Mucosa of descending colon (tissue), 3 donors: ENCODE measurements around the gene LRP4. TPM values are rescaled to one million over a fixed set of nuclear protein-coding genes. Genes with fewer than 3 reads are reported as not detected.

ENCODE experiments used
- ATAC-seq: fragments of 200-7000 bp; cut with Tn5 transposase; one replicate; pipeline ENCODE4 v1.9.1; 2020; ENCODE audit warnings: mild to moderate bottlenecking, moderate library complexity
- DNase-seq, 3 donors: peaks; one replicate each; pipeline ENCODE4 v3.0.0-alpha.2; 2020
- H3K36me3 ChIP-seq: fragments of 200-600 bp; one replicate; pipeline ENCODE4 v1.8.0; 2021; ENCODE audit warnings: low read depth, mild to moderate bottlenecking
- H3K4me1 ChIP-seq: fragments of 200-600 bp; one replicate; pipeline ENCODE4 v1.8.0; 2021; ENCODE audit warnings: low read depth, mild to moderate bottlenecking
- H3K4me3 ChIP-seq: fragments of 200-600 bp; one replicate; pipeline ENCODE4 v1.8.0; 2021; ENCODE audit warnings: mild to moderate bottlenecking
- H3K9me3 ChIP-seq: fragments of 200-600 bp; one replicate; pipeline ENCODE4 v1.8.0; 2021; ENCODE audit warnings: mild to moderate bottlenecking
- intact Hi-C, 2 donors: fragments of 100-400 bp; cut with DNase I in 1 of 2; cut with micrococcal nuclease in 1 of 2; formaldehyde crosslinking; loops; one replicate each; pipeline versions ENCODE4 v1.11.0 to v1.11.1; 2022; cut with DNase I, micrococcal nuclease
- total RNA-seq, 3 donors: library from RNA; stranded (reverse); fragmentation: NEBNext Ultra II Directional in 2 of 3; extraction: Animal tissue kit (Norgen Biotek cat#: 25700) in 2 of 3; gene quantifications; one replicate each; pipeline versions ENCODE4 v1.2.1 to v1.2.4, GENCODE V29; 2021 to 2023
- TF ChIP-seq, protein P1 (sequence below): fragments of 200-600 bp; IDR thresholded peaks from one replicate; pipeline ENCODE4 v1.8.0; 2022; ENCODE audit warnings: antibody characterized with exemption, mild to moderate bottlenecking
- donor health status: DM: no; HTN: no; CAD: no; lungs with moderate emphysema.
- donor health status: DM: no; HTN: no; CAD: no.
- donor health status: DM: no; HTN: yes; CAD: no.

LRP4 gene
- total RNA-seq, 3 donors from 2014 or later = 19.7 to 50.0 (median 35.3) TPM

DNA sequence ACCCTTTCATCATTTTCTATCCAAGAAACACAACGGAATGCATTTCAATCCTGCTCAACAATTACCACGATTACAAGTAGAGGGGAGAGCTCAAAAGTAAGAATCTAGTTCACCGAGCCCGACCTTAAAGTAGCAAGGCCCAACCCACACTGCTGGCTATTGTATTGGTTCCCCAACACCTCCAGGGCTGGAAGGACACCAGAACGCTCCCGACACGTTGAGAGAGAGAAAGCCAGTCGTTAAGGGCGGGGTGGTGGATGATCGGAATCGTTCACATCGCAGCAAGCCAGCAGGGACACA, 73.0 kb downstream of the LRP4 start:
- TF ChIP-seq, protein P1, sequence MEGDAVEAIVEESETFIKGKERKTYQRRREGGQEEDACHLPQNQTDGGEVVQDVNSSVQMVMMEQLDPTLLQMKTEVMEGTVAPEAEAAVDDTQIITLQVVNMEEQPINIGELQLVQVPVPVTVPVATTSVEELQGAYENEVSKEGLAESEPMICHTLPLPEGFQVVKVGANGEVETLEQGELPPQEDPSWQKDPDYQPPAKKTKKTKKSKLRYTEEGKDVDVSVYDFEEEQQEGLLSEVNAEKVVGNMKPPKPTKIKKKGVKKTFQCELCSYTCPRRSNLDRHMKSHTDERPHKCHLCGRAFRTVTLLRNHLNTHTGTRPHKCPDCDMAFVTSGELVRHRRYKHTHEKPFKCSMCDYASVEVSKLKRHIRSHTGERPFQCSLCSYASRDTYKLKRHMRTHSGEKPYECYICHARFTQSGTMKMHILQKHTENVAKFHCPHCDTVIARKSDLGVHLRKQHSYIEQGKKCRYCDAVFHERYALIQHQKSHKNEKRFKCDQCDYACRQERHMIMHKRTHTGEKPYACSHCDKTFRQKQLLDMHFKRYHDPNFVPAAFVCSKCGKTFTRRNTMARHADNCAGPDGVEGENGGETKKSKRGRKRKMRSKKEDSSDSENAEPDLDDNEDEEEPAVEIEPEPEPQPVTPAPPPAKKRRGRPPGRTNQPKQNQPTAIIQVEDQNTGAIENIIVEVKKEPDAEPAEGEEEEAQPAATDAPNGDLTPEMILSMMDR = no peak
- DNase-seq = no peak
- intact Hi-C loops = no loop called here

DNA sequence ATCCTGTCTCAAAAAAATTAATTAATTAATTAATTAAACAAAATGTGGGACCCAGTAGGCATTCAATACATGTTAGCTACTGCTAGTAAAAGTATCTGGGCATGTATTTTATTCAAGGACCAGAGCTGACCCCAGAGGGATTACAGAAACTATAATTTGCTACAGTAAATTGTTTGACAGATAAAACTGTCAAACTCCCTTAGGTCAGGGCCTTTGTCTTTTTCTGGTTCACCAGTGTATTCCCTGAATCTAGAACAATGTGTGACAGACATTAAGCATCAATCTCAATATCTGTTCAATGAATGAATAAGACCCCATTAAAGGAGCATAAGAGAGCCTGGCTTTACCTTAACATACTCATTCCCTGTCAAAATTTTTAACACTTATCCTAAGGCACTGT, 78.2 kb downstream of the LRP4 start:
- intact Hi-C loops = no loop called here
- no peaks in the 10 kb centered on the region for H3K36me3 ChIP-seq
- no peaks in the 10 kb centered on the region for H3K9me3 ChIP-seq
- TF ChIP-seq, protein P1 = no peak
- ATAC-seq = no peak
- H3K4me1 ChIP-seq = peaks cover 6% of the 10 kb centered on the region
- DNase-seq = no peak
- H3K4me3 ChIP-seq = no peak overlapping the region

More for the DNA sequence above, 73.0 kb downstream of the LRP4 start:
- H3K4me3 ChIP-seq = peak overlapping the region; percentile 90
- H3K36me3 ChIP-seq = no peaks in the 10 kb centered on the region
- H3K4me1 ChIP-seq = peaks cover 6% of the 10 kb centered on the region
- ATAC-seq = no peak
- no peaks in the 10 kb centered on the region for H3K9me3 ChIP-seq

DNA sequence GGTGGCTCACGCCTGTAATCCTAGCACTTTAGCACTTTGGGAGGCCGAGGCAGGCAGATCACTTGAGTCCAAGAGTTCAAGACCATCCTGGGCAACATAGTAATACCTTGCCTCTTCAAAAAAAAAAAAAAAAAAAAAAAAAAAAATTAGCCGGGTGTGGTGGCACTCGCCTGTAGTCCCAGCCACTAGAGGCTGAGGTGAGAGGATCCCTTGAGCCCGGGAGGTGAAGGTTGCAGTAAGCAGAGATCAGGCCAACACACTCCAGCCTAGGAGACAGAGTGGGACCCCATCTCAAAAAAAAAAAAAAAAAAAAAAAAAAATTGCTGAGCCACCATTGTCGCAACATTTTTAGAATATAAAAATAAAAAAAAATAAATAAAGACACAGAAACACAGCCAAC, 79.8 kb downstream of the LRP4 start:
- H3K4me1 ChIP-seq = no peaks in the 10 kb centered on the region
- TF ChIP-seq, protein P1 = no peak
- intact Hi-C loops = no loop called here
- DNase-seq (no peak), ATAC-seq (no peak)
- no peaks in the 10 kb centered on the region for H3K9me3 ChIP-seq
- H3K36me3 ChIP-seq = no peaks in the 10 kb centered on the region
- no peak overlapping the region for H3K4me3 ChIP-seq

DNA sequence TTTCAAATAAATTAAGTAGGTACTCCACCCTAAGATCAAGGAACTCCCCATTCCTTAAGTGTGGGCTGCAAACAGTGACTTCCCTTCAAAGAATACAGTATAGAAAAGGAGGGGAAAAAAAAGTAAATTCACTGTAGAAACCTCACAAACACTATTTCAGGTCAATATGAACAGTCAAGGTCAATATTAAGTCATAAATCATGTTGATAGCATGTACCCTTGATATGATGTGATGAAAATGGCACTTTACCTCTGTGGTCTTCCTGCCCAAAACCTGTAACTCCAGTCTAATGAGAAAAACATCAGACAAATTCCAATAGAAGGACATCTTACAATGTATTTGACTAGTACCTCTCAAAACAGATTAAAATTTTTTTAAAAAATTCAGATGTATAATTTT, 80.5 kb downstream of the LRP4 start:
- no peak overlapping the region for H3K4me3 ChIP-seq
- H3K36me3 ChIP-seq = no peaks in the 10 kb centered on the region
- no peaks in the 10 kb centered on the region for H3K9me3 ChIP-seq
- ATAC-seq (no peak), DNase-seq (no peak)
- intact Hi-C loops = no loop called here
- TF ChIP-seq, protein P1 = no peak
- H3K4me1 ChIP-seq = no peaks in the 10 kb centered on the region

DNA sequence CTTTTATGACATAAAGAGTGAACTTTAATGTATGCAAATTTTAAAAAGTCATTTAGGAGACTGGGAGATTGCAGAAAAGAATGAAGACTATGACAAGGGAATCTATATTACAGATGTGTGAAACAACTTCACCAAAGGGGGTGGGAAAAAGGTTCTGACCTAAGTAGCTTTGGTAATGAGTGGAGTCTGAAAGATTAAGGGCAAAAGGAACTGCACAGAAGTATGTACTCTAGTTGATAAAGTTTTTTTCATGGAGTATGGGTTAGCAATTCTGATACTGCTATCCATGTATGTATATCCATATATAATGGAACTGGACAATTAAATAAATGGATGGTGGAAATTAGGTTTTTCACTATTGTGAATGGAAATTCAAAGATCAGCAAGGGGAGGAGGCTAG, 81.5 kb downstream of the LRP4 start:
- Histone ChIP-seq H3K36me3 (no peaks in the 10 kb centered on the region), H3K9me3 (no peaks in the 10 kb centered on the region), H3K4me1 (no peaks in the 10 kb centered on the region), H3K4me3 (no peak overlapping the region)
- no peak for DNase-seq
- intact Hi-C loops = no loop called here
- no peak for ATAC-seq
- TF ChIP-seq, protein P1 = no peak

DNA sequence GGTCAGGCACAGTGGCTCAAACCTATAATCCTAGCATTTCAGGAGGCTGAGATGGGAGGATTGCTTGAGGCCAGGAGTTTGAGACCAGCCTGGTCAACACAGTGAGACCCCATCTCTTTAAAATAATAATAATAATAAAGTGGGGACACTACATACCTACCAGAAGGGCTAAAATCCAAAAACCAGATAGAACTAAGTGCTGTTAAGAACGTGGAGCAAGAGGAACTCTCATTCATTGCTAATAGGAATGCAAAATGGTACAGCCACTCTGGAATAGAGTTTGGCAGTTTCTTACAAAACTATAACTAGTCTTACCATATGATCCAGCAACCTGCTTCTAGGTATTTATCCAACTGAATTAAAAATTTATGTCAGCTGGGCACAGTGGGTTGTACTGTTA, 81.9 kb downstream of the LRP4 start:
- DNase-seq = no peak
- ATAC-seq = no peak
- Histone ChIP-seq H3K36me3 (no peaks in the 10 kb centered on the region), H3K9me3 (no peaks in the 10 kb centered on the region), H3K4me1 (no peaks in the 10 kb centered on the region), H3K4me3 (no peak overlapping the region)
- TF ChIP-seq, protein P1 = no peak
- intact Hi-C loops = no loop called here
